ENCODE results near the gene ZDHHC1.

The ZDHHC1 gene

GRCh38 chr16:67403976-67404555 lies 12.2 kb downstream of the ZDHHC1 start:
- no peak overlapping the region for H3K4me3 ChIP-seq (ENCODE audit: low read depth, low read length)
- TF ChIP-seq CTCF (IDR thresholded peaks at IDR 0.05; ENCODE audit: borderline replicate concordance, insufficient read depth, low read depth, low read length) = no peak

DNA sequence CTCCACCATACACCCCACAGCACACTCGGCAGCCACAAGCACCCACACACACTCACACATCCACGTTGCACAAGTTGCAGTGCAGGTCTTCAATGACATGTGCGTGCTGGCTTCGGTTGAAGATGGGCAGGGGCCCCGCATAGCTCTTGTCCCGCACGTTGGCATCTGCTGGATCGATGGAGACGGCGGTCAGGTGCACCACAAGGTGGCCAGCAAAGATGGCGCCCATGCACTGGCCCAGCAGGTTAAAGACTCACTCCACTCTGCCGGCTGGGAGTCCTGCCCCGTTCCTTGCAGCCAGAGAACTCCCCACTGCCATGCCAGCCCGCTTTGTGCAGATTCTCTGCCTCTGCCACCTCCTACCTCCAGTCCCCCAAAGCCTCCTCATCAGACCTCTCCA lies 15.4 kb downstream of the ZDHHC1 start:
- TF ChIP-seq CTCF (IDR thresholded peaks at IDR 0.05; ENCODE audit: borderline replicate concordance, insufficient read depth, low read depth, low read length) = no peak
- no peak overlapping the region for H3K4me3 ChIP-seq (ENCODE audit: low read depth, low read length)

- no peak overlapping the region for H3K4me3 ChIP-seq (ENCODE audit: low read depth, low read length)
- no peak for TF ChIP-seq CTCF (IDR thresholded peaks at IDR 0.05; ENCODE audit: borderline replicate concordance, insufficient read depth, low read depth, low read length)
Observed at GRCh38 chr16:67399749-67400704, 16.2 kb downstream of the ZDHHC1 start.

- peak; percentile 92 for TF ChIP-seq CTCF (IDR thresholded peaks at IDR 0.05; ENCODE audit: borderline replicate concordance, insufficient read depth, low read depth, low read length)
Observed at GRCh38 chr16:67399218-67399733, 17.0 kb downstream of the ZDHHC1 start.

DNA sequence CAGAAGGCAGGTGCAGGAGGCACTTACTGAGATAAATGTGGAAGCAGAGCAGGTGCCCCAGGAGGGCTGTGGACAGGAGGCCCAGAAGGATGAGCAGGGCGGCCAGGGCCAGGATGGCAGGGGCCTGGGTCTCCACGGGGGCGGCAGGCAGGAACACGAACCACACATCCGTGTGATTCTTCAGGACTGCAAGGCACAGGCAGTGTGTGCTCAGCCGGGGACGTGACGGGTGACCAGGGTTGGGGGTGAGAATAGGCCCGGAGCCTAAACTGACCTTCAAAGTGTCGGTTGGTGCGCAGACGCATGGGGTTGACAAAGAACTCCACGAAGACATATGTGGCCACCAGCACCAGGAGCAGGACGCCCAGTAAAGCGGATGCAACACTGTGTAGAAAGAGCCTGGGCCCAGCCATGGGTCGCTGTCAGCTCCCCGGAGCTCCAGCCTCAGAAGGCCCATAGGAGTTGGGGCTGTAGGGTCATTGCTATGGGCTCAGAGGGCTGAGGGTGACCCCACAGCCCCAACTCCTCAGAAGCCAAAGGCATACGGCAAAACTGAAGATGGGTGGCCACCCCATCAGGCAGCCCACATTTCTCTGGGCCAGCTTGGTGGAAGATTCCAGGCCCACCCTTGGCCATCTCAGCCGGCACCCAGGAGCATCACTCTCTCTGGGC lies 17.6 kb downstream of the ZDHHC1 start:
- no peak overlapping the region for H3K4me3 ChIP-seq (ENCODE audit: low read depth, low read length)
- no peak for TF ChIP-seq CTCF (IDR thresholded peaks at IDR 0.05; ENCODE audit: borderline replicate concordance, insufficient read depth, low read depth, low read length)

More at GRCh38 chr16:67399218-67399733, 17.0 kb downstream of the ZDHHC1 start:
- H3K4me3 ChIP-seq (ENCODE audit: low read depth, low read length) = no peak overlapping the region

GRCh38 chr16:67397812-67398545 lies 18.3 kb downstream of the ZDHHC1 start:
- no peak overlapping the region for H3K4me3 ChIP-seq (ENCODE audit: low read depth, low read length)
- peak; percentile 45; the same call in 1 of the 2 replicates for TF ChIP-seq CTCF (IDR thresholded peaks at IDR 0.05; ENCODE audit: borderline replicate concordance, insufficient read depth, low read depth, low read length)
